ENCODE measurements around the gene MLN.

The MLN gene

GRCh38 chr6:33746651-33747100, 57.1 kb downstream of the MLN start, which contains the start of gene IP6K3:
Gene IP6K3, minus strand, starts transcription at chr6:33746905. Its CDS starts 11,429 bp downstream, at chr6:33735476.
- Histone ChIP-seq H3K36me3 (ENCODE audit: control insufficient read depth, low read length) (no peaks in the 10 kb centered on the region), H3K27ac (ENCODE audit: low read depth, low read length) (no peak within 1 kb of the TSS), H3K9me3 (ENCODE audit: control insufficient read depth, insufficient read depth, low read length) (no peaks in the 10 kb centered on the region), H3K4me1 (ENCODE audit: control insufficient read depth, low read length) (no peaks in the 10 kb centered on the region), H3K79me2 (ENCODE audit: control insufficient read depth, low read length) (no peaks in the 10 kb centered on the region), H3K27me3 (ENCODE audit: control insufficient read depth, low read length) (peaks cover 35% of the 10 kb centered on the region), H3K4me2 (ENCODE audit: low read length) (no peak within 1 kb of the TSS), H3F3A (ENCODE audit: control insufficient read depth, insufficient read depth) (no peaks in the 10 kb centered on the region), H4K20me1 (ENCODE audit: control insufficient read depth, insufficient read depth, low read depth, low read length) (no peaks in the 10 kb centered on the region), H3K4me3 (ENCODE audit: low read length) (no peak within 1 kb of the TSS), H3K9me2 (replicated peaks; ENCODE audit: control insufficient read depth, low read length) (no peaks in the 10 kb centered on the region)
- TF ChIP-seq EZH2phosphoT487 (IDR thresholded peaks at IDR 0.05; ENCODE audit: borderline replicate concordance, low read length) (no peak), CTCF (IDR thresholded peaks at IDR 0.05; ENCODE audit: low read depth, low read length, poor library complexity, severe bottlenecking) (no peak)

GRCh38 chr6:33746036-33746600, 57.7 kb downstream of the MLN start:
- Histone ChIP-seq H3F3A (ENCODE audit: control insufficient read depth, insufficient read depth) (no peaks in the 10 kb centered on the region), H3K4me2 (ENCODE audit: low read length) (no peak overlapping the region), H3K27me3 (ENCODE audit: control insufficient read depth, low read length) (peaks cover 35% of the 10 kb centered on the region), H3K9me3 (ENCODE audit: control insufficient read depth, insufficient read depth, low read length) (no peaks in the 10 kb centered on the region), H3K4me1 (ENCODE audit: control insufficient read depth, low read length) (no peaks in the 10 kb centered on the region), H4K20me1 (ENCODE audit: control insufficient read depth, insufficient read depth, low read depth, low read length) (no peaks in the 10 kb centered on the region), H3K79me2 (ENCODE audit: control insufficient read depth, low read length) (no peaks in the 10 kb centered on the region), H3K4me3 (ENCODE audit: low read length) (no peak overlapping the region), H3K9me2 (replicated peaks; ENCODE audit: control insufficient read depth, low read length) (no peaks in the 10 kb centered on the region), H3K36me3 (ENCODE audit: control insufficient read depth, low read length) (no peaks in the 10 kb centered on the region), H3K27ac (ENCODE audit: low read depth, low read length) (no peak overlapping the region)
- TF ChIP-seq EZH2phosphoT487 (IDR thresholded peaks at IDR 0.05; ENCODE audit: borderline replicate concordance, low read length) (no peak), CTCF (IDR thresholded peaks at IDR 0.05; ENCODE audit: low read depth, low read length, poor library complexity, severe bottlenecking) (no peak)

GRCh38 chr6:33745548-33745947, 58.3 kb downstream of the MLN start:
- no peaks in the 10 kb centered on the region for H3K9me2 ChIP-seq (replicated peaks; ENCODE audit: control insufficient read depth, low read length)
- H3K79me2 ChIP-seq (ENCODE audit: control insufficient read depth, low read length): no peaks in the 10 kb centered on the region
- H3K4me1 ChIP-seq (ENCODE audit: control insufficient read depth, low read length): no peaks in the 10 kb centered on the region
- H3F3A ChIP-seq (ENCODE audit: control insufficient read depth, insufficient read depth): no peaks in the 10 kb centered on the region
- no peak overlapping the region for H3K4me2 ChIP-seq (ENCODE audit: low read length)
- H3K4me3 ChIP-seq (ENCODE audit: low read length): no peak overlapping the region
- peaks cover 33% of the 10 kb centered on the region for H3K27me3 ChIP-seq (ENCODE audit: control insufficient read depth, low read length)
- no peak for TF ChIP-seq EZH2phosphoT487 (IDR thresholded peaks at IDR 0.05; ENCODE audit: borderline replicate concordance, low read length)
- TF ChIP-seq CTCF (IDR thresholded peaks at IDR 0.05; ENCODE audit: low read depth, low read length, poor library complexity, severe bottlenecking): no peak
- no peaks in the 10 kb centered on the region for H3K9me3 ChIP-seq (ENCODE audit: control insufficient read depth, insufficient read depth, low read length)
- H4K20me1 ChIP-seq (ENCODE audit: control insufficient read depth, insufficient read depth, low read depth, low read length): no peaks in the 10 kb centered on the region
- no peak overlapping the region for H3K27ac ChIP-seq (ENCODE audit: low read depth, low read length)
- no peaks in the 10 kb centered on the region for H3K36me3 ChIP-seq (ENCODE audit: control insufficient read depth, low read length)
